Endodermal cell (in vitro differentiated cells): Measurements from ENCODE around the gene A3GALT2. TPM values are rescaled to one million over a fixed set of nuclear protein-coding genes. Genes with fewer than 3 reads are reported as not detected.

Source experiments
- DNase-seq: peaks from one replicate; pipeline ENCODE4 v3.0.0-alpha.2; 2017
- H3K27ac ChIP-seq: 2 replicates; pipeline ENCODE4 v1.5.1; 2013; ENCODE audit warnings: mild to moderate bottlenecking, low read depth, low read length, moderate library complexity
- H3K27me3 ChIP-seq: 2 replicates; pipeline ENCODE4 v1.6.1; 2013; ENCODE audit warnings: mild to moderate bottlenecking, low read length, moderate library complexity; ENCODE audit not compliant: insufficient read depth, control insufficient read depth, poor library complexity, severe bottlenecking
- H3K36me3 ChIP-seq: 2 replicates; pipeline ENCODE4 v1.7.0; 2013; ENCODE audit warnings: mild to moderate bottlenecking, low read length, moderate library complexity; ENCODE audit not compliant: control insufficient read depth, insufficient read depth
- H3K4me1 ChIP-seq: one replicate; pipeline ENCODE4 v1.7.0; 2013; ENCODE audit warnings: low read length; ENCODE audit not compliant: control insufficient read depth, insufficient read depth
- H3K4me3 ChIP-seq: 2 replicates; pipeline ENCODE4 v1.5.1; 2013; ENCODE audit warnings: mild to moderate bottlenecking, low read length, moderate library complexity
- H3K9ac ChIP-seq: 2 replicates; pipeline ENCODE4 v1.6.1; 2013; ENCODE audit warnings: mild to moderate bottlenecking, low read length, moderate library complexity; ENCODE audit not compliant: poor library complexity, severe bottlenecking; ENCODE audit errors: extremely low read depth
- H3K9me3 ChIP-seq: 2 replicates; pipeline ENCODE4 v1.6.1; 2013; ENCODE audit warnings: mild to moderate bottlenecking, low read length, moderate library complexity; ENCODE audit not compliant: control insufficient read depth
- H3K27ac Mint-ChIP-seq: 2 replicates; pipeline ENCODE4 v1.8.0; 2020; ENCODE audit warnings: mixed read lengths
- H3K27me3 Mint-ChIP-seq: 2 replicates; pipeline ENCODE4 v1.8.0; 2021; ENCODE audit warnings: mild to moderate bottlenecking, mixed read lengths; ENCODE audit not compliant: insufficient read depth
- H3K36me3 Mint-ChIP-seq: 2 replicates; pipeline ENCODE4 v1.8.0; 2020; ENCODE audit warnings: low read depth, mixed read lengths
- H3K4me1 Mint-ChIP-seq: 2 replicates; pipeline ENCODE4 v1.8.0; 2020; ENCODE audit warnings: mixed read lengths
- H3K4me3 Mint-ChIP-seq: 2 replicates; pipeline ENCODE4 v1.8.0; 2020; ENCODE audit warnings: mild to moderate bottlenecking, moderate library complexity, mixed read lengths
- H3K9me3 Mint-ChIP-seq: 2 replicates; pipeline ENCODE4 v1.8.0; 2020; ENCODE audit warnings: mild to moderate bottlenecking, mixed read lengths
- WGBS, 2 experiments: methylation state at CpG; one replicate each; pipeline versions ENCODE4 v1.1.5 to v1.1.7; 2013; ENCODE audit warnings: missing lambda C conversion rate in 2 of 2, mixed read lengths in 1 of 2; ENCODE audit not compliant: insufficient coverage in 1 of 2, insufficient read length in 1 of 2; 5-methylcytosine and 5-hydroxymethylcytosine counted together
- total RNA-seq, 2 donors: library from RNA; stranded (reverse); fragmentation: NEBNext Ultra II Directional in 1 of 2; extraction: Animal tissue kit (Norgen Biotek cat#: 25700) in 1 of 2; gene quantifications; 2 replicates in 1 of 2; 3 replicates in 1 of 2; pipeline ENCODE4 v1.2.1, GENCODE V29; 2021
- TF ChIP-seq, protein P1 (sequence below): fragments of 200-600 bp; sonication (generic); conservative IDR thresholded peaks from 2 replicates; pipeline ENCODE4 v1.5.0; 2021; ENCODE audit warnings: antibody characterized with exemption, mild to moderate bottlenecking

A3GALT2 gene
- total RNA-seq, 2 donors from 2014 or later: not detected

DNA sequence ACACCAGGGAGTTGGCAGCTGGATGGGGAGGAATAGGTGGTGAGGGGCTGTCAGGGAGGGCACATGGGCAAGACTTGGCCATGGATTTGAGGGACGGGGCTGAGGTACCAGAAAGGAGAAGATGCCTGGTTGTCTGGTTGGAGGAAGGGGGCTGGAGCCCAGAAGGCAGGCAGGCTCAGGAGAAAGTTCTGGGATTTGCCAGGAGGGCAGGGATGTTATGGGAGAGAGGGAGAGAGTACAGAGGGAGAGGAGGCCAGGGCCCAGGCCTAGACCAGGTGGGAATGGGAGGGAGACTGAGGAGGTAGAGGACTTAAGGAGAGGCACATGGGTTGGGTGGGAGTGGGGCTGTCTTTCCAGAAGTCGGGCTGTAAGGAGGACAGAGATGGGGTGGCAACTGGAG is 4.3 kb downstream of the A3GALT2 start:
- H3K27me3 ChIP-seq: no peaks in the 10 kb centered on the region
- H3K9me3 Mint-ChIP-seq: no peaks in the 10 kb centered on the region
- no peak for DNase-seq
- no peak overlapping the region for H3K27ac ChIP-seq
- no peaks in the 10 kb centered on the region for H3K9me3 ChIP-seq
- no peak overlapping the region for H3K4me3 ChIP-seq
- H3K4me1 Mint-ChIP-seq: no peaks in the 10 kb centered on the region
- peaks cover 50% of the 10 kb centered on the region for H3K27me3 Mint-ChIP-seq
- no peak overlapping the region for H3K9ac ChIP-seq
- 88% methylated on average over 2 of the region's 2 CpGs; no CpG with 5 or more reads in 1 of the 2 experiments for whole genome bisulfite sequencing, 2 experiments
- TF ChIP-seq, protein P1, sequence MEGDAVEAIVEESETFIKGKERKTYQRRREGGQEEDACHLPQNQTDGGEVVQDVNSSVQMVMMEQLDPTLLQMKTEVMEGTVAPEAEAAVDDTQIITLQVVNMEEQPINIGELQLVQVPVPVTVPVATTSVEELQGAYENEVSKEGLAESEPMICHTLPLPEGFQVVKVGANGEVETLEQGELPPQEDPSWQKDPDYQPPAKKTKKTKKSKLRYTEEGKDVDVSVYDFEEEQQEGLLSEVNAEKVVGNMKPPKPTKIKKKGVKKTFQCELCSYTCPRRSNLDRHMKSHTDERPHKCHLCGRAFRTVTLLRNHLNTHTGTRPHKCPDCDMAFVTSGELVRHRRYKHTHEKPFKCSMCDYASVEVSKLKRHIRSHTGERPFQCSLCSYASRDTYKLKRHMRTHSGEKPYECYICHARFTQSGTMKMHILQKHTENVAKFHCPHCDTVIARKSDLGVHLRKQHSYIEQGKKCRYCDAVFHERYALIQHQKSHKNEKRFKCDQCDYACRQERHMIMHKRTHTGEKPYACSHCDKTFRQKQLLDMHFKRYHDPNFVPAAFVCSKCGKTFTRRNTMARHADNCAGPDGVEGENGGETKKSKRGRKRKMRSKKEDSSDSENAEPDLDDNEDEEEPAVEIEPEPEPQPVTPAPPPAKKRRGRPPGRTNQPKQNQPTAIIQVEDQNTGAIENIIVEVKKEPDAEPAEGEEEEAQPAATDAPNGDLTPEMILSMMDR: no peak
- H3K4me1 ChIP-seq: no peaks in the 10 kb centered on the region
- no peak overlapping the region for H3K4me3 Mint-ChIP-seq
- no peaks in the 10 kb centered on the region for H3K36me3 Mint-ChIP-seq
- H3K36me3 ChIP-seq: no peaks in the 10 kb centered on the region
- no peak overlapping the region for H3K27ac Mint-ChIP-seq

DNA sequence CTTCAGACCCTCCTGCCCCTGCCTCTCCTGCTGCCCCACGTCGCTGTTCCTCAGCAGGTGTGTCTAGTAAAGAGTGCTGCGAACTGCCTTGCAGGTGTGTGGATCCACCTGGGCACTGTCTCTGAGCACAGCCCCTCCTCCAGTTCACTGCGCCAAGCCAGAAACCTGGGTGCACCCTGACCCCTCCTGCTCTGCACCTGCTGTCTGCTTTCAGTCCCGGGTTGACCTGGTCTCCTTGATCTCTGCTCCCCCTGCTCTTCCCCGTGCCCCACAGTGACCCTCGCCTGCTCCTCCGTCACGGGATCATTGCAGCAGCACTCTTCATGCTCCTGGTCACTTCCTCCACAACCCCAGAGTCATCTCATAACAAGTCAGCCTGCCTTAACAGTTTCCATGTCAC is 6.5 kb downstream of the A3GALT2 start:
- DNase-seq: no peak
- Mint-ChIP-seq H3K36me3 (no peaks in the 10 kb centered on the region), H3K27ac (no peak overlapping the region), H3K4me1 (no peaks in the 10 kb centered on the region), H3K27me3 (peaks cover 67% of the 10 kb centered on the region), H3K9me3 (peaks cover 13% of the 10 kb centered on the region), H3K4me3 (no peak overlapping the region)
- H3K4me3 ChIP-seq: no peak overlapping the region
- WGBS, 2 experiments: 90 to 92% methylated on average over 6 to 9 of the region's 9 CpGs
- no peaks in the 10 kb centered on the region for H3K27me3 ChIP-seq
- TF ChIP-seq, protein P1: no peak
- H3K9me3 ChIP-seq: no peaks in the 10 kb centered on the region
- no peak overlapping the region for H3K27ac ChIP-seq
- H3K9ac ChIP-seq: no peak overlapping the region
- H3K4me1 ChIP-seq: no peaks in the 10 kb centered on the region
- no peaks in the 10 kb centered on the region for H3K36me3 ChIP-seq

DNA sequence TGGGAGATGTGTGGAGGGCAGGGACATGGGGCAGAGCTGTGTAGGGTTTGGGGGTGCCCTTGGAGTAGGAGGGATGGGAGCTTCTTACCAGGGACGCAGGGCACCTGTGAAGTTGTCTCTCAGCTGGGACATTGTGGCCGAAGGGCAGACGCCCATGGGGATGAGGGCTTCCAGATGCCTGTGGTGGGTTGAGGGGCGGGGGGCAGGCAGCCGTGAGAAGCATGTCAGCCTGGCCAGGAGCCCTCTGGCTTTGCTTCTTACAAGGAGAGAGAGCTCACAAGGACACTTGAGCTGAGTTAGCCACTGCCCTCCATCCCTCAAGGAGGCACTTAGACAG is 8.5 kb downstream of the A3GALT2 start:
- Histone ChIP-seq H3K36me3 (no peaks in the 10 kb centered on the region), H3K4me3 (no peak overlapping the region), H3K27me3 (no peaks in the 10 kb centered on the region), H3K9ac (no peak overlapping the region), H3K27ac (no peak overlapping the region), H3K9me3 (no peaks in the 10 kb centered on the region), H3K4me1 (no peaks in the 10 kb centered on the region)
- Mint-ChIP-seq H3K4me3 (no peak overlapping the region), H3K9me3 (peaks cover 19% of the 10 kb centered on the region), H3K27ac (no peak overlapping the region), H3K4me1 (no peaks in the 10 kb centered on the region), H3K27me3 (peaks cover 59% of the 10 kb centered on the region), H3K36me3 (no peaks in the 10 kb centered on the region)
- 67 to 69% methylated on average over 3 to 5 of the region's 5 CpGs for WGBS, 2 experiments
- TF ChIP-seq, protein P1: no peak
- no peak for DNase-seq
